H54 (cell line): ENCODE data around the gene TFAP2A.

Experiments
- DNase-seq: peaks from one replicate; pipeline ENCODE4 v3.0.0; 2011; ENCODE audit warnings: low spot score, mixed read lengths; ENCODE audit not compliant: insufficient read length
- FAIRE-seq: peaks from 3 replicates; lab custom pipeline; 2011; peaks lifted over from hg19 to GRCh38; lab: Jason Lieb, UNC
- POLR2A ChIP-seq: IDR thresholded peaks from 2 replicates; pipeline ENCODE4 v1.6.1; 2011; ENCODE audit warnings: low read depth, mild to moderate bottlenecking, low read length

Gene TFAP2A

DNA sequence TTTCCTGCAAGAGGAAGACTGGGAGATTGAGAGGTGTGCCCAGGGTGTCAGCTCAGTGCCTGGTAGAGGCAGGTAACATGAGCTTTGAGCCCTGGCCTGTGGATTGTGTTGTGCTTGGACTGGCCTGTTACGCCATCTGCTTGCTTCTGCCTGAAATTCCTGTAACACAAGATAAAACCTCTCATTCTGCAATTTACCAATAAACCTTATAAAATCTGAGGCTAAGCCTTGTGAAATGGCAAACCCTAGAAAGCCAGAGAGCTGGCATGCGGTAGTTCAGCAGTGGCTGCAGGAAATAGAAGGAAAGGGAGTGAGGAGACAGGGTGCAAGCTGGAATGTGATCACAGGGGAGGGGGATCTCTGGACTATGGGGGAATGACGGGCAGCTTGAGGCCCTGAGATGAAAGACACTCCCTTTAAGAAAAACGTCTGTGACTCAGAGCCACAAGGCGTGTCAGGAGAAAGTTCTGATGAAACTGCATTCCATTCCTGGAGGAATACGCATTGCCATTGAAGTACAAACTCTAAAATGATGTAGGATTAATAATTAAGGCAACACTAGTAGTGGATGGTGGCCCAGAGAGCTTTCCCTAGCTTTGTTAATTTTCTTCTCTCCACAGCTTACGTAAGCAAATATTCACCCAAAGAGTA, 26.3 kb upstream of the TFAP2A start:
- FAIRE-seq (peak; percentile 96), DNase-seq (peak; percentile 74)
- TF ChIP-seq POLR2A, result no peak

DNA sequence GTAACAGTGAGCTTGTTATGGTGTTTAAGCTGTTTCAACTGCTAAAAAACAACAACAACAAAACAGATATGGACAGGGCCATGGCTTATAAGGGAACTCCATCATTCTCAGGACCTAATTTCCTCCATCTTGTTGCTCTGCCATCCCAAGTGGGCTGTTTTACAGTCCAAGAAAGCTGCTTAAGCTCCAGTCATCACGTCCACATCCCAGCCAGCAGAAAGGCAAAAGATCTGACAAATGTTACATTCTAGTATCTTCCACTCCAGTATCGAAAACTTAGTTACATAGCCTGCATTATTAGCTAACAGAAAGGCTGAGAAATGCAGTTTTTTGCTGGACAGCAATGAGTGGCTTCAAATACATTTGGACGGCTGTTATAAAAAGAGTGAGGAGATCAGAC, 23.0 kb upstream of the TFAP2A start:
- no peak for TF ChIP-seq POLR2A
- DNase-seq (no peak), FAIRE-seq (no peak)

GRCh38 chr6:10434235-10434634, 19.4 kb upstream of the TFAP2A start:
- DNase-seq (no peak), FAIRE-seq (peak; percentile 88)
- no peak for TF ChIP-seq POLR2A

DNA sequence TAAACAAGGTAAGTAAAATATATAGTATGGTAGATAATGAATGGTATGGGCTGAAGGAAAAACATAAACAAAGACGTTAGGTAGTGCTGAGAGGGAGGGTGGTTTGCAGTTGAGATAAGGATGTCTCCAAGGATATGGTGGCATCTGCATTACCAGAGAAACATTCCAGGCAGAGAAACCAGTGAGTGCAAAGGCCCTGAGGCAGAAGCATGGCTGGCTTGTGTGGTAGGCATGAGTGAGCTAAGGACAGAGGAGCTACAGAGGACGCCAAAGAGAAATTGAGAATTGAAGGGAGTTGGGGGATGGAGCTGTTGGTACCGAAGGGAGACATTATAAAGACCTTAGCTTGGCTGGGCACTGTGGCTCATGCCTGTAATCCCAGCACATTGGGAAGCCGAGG, 18.4 kb upstream of the TFAP2A start:
- FAIRE-seq, result no peak
- TF ChIP-seq POLR2A, result no peak
- DNase-seq, result no peak

DNA sequence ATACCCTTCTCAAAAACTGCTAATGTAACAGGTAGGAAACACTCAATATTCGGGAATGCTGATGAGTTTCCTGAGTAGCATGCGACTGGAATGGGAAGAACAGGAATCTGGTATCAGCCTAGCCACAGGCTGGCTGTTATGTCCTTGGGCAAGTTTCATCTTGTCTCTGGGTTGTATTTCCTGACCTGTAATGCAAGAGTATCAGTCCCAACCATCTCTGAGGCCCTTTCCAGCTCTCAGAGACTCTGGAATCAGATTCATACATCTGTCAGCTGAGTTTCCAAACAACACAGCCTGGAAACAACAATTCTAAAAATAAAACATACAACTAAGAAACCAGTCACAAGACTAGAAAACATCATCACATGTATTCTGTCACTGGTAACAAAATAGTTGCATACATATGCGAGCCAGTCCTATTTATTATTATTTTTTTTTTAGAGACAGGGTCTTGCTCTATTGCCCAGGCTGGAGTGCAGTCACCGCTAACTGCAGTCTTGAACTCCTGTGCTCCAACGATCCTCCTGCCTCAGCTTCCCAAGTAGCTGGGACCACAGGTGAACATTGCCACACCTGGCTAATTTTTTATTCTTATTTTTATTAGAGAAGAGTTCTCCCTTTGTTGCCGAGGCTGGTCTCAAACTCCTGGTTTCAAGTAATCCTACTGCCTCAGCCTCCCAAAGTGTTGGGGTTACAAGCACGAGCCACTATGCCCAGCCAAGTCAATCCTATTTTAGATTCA, 16.7 kb upstream of the TFAP2A start:
- no peak for TF ChIP-seq POLR2A
- no peak for DNase-seq
- peak; percentile 20 for FAIRE-seq

DNA sequence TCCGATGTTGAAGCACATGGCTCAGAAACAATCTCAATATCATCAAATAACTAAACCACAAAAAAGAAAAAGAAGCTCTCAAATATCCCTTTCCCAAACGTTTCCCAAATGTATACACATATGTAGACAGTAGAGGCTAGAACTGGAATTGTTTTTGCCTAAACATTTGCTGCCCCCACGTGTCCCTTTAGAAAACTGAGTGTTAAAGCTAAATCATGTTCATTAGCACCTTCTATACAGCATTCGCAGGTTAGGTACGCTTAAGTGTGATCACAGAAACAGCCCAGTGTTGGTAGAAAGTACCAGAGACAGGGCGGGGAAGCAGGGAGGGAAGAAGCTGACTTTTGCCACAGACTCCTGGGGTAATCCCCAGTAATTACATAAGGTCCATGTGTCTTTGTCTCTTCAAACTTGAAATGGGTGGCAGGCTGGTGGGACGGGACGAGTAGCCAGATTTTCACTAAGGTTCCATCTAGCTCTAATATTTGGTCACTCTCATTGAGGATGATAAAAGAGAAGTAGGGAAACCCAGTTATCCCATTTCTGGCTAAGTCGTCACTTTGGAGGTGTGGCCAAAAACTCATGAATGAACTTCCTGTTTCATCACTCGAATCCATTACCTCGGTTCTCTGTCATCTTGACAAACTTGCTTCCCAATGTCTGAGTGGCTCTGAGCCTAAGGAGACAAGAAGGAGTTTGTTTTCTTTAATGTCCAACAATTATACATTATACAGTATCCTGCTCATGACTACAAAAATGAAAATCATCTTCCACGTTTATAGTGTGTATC, 15.0 kb upstream of the TFAP2A start:
- TF ChIP-seq POLR2A, result no peak
- DNase-seq (no peak), FAIRE-seq (peak; percentile 69)

- no peak for DNase-seq
- TF ChIP-seq POLR2A, result no peak
- FAIRE-seq, result no peak
Observed at GRCh38 chr6:10426781-10427279, 12.0 kb upstream of the TFAP2A start.

DNA sequence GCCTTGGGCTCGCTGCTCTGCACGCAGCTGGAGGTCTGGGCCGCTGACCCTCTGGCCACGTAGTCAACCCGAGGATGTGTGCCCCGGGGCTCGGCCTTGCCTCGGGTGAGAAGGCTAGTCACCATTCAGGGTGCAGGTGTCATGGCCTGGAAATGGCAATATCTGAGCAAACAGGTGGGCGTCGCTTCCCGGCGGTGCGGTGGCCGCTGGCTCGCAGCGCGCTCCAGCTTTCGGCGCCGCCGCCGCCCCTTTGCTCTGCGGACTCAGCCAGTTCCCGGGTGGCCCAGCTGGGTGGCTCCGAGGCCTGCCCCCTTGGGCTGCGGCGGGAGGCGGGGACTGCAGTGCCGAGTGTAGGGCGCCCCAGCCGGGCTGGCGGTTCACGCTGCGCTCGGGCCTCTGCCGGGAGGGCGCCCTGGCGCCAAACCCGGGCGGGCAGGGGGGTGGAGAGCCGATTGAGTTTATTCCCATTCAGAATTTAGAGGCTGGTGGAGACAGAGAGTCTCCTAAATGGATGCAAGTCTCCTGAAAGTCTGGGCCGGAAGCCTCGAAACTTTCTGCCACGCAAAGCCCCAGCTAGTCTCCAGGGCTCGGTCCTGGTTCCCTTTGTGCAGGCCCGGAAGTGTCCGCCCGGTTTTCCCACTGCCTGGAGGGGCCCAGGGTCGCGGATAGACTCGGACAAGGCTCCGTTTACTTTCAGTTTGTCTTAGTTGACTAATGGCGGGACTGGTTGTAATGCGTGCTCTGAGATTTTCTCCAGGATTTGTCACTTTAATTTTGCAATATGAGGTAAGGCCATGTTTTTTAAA, 11.3 kb upstream of the TFAP2A start:
- no peak for FAIRE-seq
- no peak for DNase-seq
- peak; percentile 26; the same call in 1 of the 2 replicates for TF ChIP-seq POLR2A

DNA sequence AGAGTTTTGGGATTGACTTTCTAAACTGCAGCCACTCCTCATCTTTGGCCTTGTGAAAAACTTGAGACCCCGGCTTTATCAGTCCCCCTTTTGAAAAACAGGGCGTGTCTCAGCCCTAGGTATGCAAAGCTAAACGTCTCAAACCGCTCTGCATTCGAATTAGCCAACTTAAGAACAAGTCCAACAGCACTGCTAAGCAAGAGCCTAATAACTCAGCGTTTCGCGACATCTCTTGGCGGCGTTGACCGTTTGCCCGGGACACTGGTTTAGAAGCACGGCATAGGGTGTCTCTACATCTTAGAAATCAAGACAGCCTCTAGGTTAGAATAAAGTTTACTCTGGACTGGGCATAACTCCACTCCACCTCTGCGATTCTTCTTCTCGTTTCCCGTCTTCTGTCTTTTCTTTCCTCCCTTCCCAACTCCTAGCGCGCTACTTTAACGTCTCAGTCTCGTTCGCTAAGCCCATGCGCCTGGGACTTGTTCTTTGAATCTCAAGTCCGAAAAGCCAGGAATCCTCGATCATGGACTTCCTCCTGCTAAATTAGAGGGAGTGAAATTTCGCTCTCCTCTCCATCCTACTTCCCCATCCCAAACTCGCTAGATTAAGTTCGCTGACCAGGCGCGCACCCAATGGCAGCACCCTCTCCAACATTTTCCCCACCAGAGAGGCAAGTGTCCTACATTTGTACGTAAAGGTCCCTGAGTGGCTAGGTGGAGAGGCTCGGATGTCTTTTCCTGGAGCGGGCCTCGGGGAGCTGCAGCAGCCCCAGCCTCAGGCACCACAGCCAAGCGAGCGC, 10.5 kb upstream of the TFAP2A start:
- no peak for TF ChIP-seq POLR2A
- no peak for DNase-seq
- no peak for FAIRE-seq

GRCh38 chr6:10424040-10424439, 9.2 kb upstream of the TFAP2A start:
- TF ChIP-seq POLR2A, result no peak
- no peak for DNase-seq
- no peak for FAIRE-seq

- DNase-seq (no peak), FAIRE-seq (no peak)
- no peak for TF ChIP-seq POLR2A
Observed at GRCh38 chr6:10422737-10423034, 7.8 kb upstream of the TFAP2A start.

DNA sequence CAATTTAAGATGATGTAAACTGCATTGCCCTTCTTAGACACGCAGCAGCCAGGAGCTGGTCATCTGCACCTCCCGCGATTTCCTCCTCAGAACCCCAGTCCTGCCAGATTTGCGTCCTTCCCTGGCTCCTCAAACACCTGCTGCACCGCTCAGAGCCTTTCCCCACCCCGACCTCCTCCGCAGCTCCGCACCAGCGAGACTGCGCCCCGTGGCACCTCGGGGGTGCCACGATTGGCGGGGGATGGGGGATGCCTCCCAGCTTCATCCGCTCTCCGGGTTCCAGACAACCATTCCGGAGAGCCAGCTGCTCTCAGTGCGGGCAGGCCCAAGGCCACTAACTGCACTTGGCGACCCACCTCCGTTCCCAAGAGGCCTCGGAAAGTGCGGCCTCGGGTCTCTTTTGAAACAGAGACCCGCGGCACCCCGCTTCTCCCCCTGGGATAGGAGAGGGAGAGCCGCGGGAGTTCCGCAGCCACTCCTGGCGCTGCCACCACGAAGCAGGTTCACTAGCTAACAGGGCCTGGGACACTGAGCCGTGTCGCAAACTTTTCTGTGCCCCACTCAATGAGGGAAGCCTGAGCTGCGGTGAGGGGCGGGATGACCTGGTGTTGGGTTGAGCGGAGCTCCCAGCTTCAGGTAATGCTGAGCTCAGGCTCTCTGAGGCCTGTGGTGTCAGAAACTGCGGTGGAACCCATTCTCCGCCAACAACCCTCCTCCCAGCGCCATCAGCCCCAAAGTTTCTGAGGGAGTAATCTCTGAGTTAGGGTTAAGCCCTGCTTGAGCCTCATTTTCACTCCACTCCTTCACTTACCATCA, 7.3 kb upstream of the TFAP2A start:
- no peak for FAIRE-seq
- DNase-seq, result no peak
- TF ChIP-seq POLR2A, result no peak
